GM11168 (cell line): ENCODE data around the gene SATL1.
"Not testable (repeated sequence)": the region's sequence is repeated elsewhere in the genome, so short reads cannot be mapped to it uniquely, and the experiment has no call there.

ENCODE experiments used
- in situ Hi-C: fragments of 300-500 bp; cut with MboI; formaldehyde crosslinking; loops from one replicate; pipeline ENCODE4 v1.12.0; 2022; ENCODE audit warnings: low sequenced_read_pairs; ENCODE audit not compliant: unreplicated experiment

The SATL1 gene

GRCh38 chrX:85111347-85111746, 132.2 kb downstream of the SATL1 start:
- in situ Hi-C loops: loop anchor here (25.0 kb wide), 1 partner anchor 426 kb away; no protein-coding TSS in a partner anchor

DNA sequence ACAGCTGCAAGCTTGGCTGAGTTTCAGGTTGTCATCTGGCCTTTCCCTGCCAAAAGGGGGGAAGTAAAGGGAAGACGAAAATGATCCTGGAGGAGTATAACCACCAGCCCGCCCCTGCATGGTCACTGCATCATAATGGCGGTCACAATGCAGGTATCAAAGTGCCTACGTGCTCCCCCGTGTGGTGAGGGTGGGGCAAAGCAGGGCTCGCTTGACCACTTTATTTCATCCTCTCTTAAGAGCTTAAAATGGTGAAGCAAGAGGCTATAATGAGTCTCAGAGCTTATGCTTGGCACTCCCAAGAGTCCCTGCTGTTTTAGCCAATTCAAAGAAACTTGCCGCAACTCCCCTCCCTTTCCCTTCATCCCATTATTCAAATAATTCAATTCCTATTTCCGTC, 134.3 kb downstream of the SATL1 start:
- in situ Hi-C loops: loop anchor here (25.0 kb wide), 1 partner anchor 428 kb away; no protein-coding TSS in a partner anchor

DNA sequence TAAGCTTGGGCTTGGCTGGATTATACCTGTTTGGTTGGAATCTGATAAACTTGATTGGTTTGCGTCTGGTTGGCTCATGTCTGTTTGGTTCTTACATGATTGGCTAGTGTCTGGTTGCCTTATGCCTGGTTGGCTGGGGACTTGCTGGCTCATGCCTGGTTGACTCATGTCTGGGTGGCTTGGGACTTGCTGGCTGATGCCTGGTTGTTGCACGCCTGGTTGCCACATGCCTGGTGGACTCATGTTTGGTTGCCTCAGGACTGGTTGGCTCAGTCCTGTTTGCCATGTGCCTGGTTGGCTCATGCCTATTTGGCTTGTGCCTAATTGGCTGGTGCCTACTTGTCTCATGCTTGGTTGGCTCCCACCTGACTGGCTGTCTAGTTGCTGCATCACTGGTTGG, 135.4 kb downstream of the SATL1 start:
- in situ Hi-C loops: loop anchor here (25.0 kb wide), 1 partner anchor 429 kb away; no protein-coding TSS in a partner anchor

GRCh38 chrX:85107407-85107806, 136.2 kb downstream of the SATL1 start:
- in situ Hi-C loops: loop anchor here (25.0 kb wide), 1 partner anchor 430 kb away; no protein-coding TSS in a partner anchor

- in situ Hi-C loops: no loop called here
Measured at GRCh38 chrX:85089321-85089840, 154.2 kb downstream of the SATL1 start.

- in situ Hi-C loops: no loop called here
Measured at GRCh38 chrX:85084770-85085393, 158.7 kb downstream of the SATL1 start.

DNA sequence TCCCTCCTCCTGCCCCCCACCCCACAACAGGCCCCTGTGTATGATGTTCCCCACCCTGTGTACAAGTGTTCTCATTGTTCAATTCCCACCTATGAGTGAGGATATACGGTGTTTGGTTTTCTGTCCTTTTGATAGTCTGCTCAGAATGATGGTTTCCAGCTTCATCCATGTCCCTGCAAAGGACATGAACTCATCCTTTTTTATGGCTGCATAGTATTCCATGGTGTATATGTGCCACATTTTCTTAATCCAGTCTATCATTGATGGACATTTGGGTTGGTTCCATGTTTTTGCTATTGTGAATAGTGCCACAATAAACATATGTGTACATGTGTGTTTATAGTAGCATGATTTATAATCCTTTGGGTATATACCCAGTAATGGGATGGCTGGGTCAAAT, 166.3 kb downstream of the SATL1 start:
- in situ Hi-C loops: not testable (repeated sequence)

DNA sequence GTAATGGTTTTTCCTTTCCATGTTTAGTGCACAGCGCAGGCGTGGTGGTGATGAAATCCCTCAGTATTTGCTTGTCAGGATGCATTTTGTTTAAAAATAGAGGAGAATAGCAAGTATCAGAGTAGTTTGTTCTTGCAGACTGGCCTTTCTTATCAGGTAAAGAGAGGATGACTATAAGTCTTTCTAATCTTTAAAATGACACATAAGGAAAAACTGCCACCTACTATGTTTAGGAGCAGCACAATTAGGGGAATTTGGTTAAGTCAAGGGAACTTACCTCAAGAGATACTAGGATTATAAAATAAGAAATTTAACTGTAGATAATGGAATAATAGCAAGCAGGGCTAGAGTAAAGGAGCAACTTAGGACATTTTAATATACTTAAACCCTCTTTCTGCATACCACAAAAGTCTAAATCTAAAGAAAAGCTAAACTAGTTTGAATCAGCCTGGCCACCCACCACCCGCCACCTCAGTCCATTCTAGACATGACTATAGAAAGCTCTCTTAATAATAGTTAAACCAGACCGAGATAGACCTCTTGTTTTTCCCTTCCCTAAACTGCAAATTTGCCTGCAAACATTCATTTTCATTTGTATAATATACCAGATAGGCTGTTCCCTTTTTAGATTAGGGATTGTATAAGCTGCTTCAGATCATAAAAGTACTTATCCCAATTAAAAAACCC, 177.9 kb downstream of the SATL1 start:
- in situ Hi-C loops: no loop called here

- in situ Hi-C loops: no loop called here
Measured at GRCh38 chrX:85052636-85053343, 190.8 kb downstream of the SATL1 start.

DNA sequence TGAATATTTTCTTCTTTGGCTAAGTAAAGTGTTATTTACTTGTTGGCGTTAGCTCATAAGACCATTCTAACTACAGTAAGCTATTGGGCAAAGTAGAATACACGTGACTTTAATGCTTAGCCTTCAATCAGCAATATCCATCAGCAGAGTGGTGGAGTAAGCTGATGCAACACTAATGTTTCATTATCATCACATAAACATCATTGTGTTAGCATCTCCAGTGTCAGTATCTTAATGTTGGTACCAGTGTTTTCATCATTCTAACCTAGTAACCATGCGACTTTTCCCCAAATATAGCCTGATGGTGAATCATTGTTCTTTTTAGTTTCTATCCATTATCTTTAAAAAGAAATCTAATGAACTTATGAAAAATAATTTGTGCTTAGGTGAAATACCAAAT, 191.4 kb downstream of the SATL1 start:
- in situ Hi-C loops: no loop called here

GRCh38 chrX:85051627-85052026, 192.0 kb downstream of the SATL1 start:
- in situ Hi-C loops: no loop called here
